ENCODE results near the gene BLOC1S6. TPM values are rescaled to one million over a fixed set of nuclear protein-coding genes. Genes with fewer than 3 reads are reported as not detected.

BLOC1S6 gene
- total RNA-seq (2022) = 27.7 and 35.0 TPM in 2 replicates
- Bru-seq, nascent RNA = percentile 87 among the genes with signal in this experiment
- percentile 98 among the genes with signal in this experiment for BruChase-seq, experiment 1, labeled RNA remaining after a 6-hour chase
- percentile 97 among the genes with signal in this experiment for BruChase-seq, experiment 2, labeled RNA remaining after a 2-hour chase
- long read RNA-seq, full-length matches to known transcripts = 22 of 28 reads
- long read RNA-seq, partial matches to known transcripts = 2 of 28 reads
- long read RNA-seq, other reads (novel, unspliced or antisense) = 4 of 28 reads

GRCh38 chr15:45587095-45587862 is at the start of gene BLOC1S6:
TSS of gene BLOC1S6 (plus strand) at chr15:45587379. CDS start at chr15:45587444, 65 bp downstream.
- no TSS peak for BruUV-seq (replicated peaks)
- CTCF ChIA-PET = interaction anchor here (1.3 to 2.1 kb wide), 2 partner anchors 24 to 66 kb away, joined by 3 to 5 read pairs; no protein-coding TSS in a partner anchor
- Mint-ChIP-seq H3K27me3 (ENCODE audit: unreplicated experiment) (no peaks in the 10 kb centered on the region), H3K9me3 (ENCODE audit: low read depth, unreplicated experiment) (no peaks in the 10 kb centered on the region), H3K27ac (ENCODE audit: unreplicated experiment) (peak within 1 kb of the TSS; percentile 99), H3K4me1 (ENCODE audit: low read depth, unreplicated experiment) (peaks cover 18% of the 10 kb centered on the region), H3K36me3 (ENCODE audit: insufficient read depth, unreplicated experiment) (peaks cover 25% of the 10 kb centered on the region), H3K4me3 (ENCODE audit: low read depth, unreplicated experiment) (peak within 1 kb of the TSS; percentile 78)
- peak; percentile 88 for DNase-seq
- no peak for TF ChIP-seq CTCF (IDR thresholded peaks at IDR 0.05; ENCODE audit: unreplicated experiment)
- intact Hi-C loops (cut with micrococcal nuclease; ENCODE audit: unreplicated experiment) = loop anchor here (5.0 kb wide), 2 partner anchors 50 to 65 kb away; partner anchors contain the start of gene SLC30A4

GRCh38 chr15:45539680-45540079 is 47.5 kb upstream of the BLOC1S6 start:
- Mint-ChIP-seq H3K27me3 (ENCODE audit: unreplicated experiment) (no peaks in the 10 kb centered on the region), H3K27ac (ENCODE audit: unreplicated experiment) (no peak overlapping the region), H3K4me3 (ENCODE audit: low read depth, unreplicated experiment) (no peak overlapping the region), H3K4me1 (ENCODE audit: low read depth, unreplicated experiment) (peaks cover 11% of the 10 kb centered on the region), H3K9me3 (ENCODE audit: low read depth, unreplicated experiment) (no peaks in the 10 kb centered on the region), H3K36me3 (ENCODE audit: insufficient read depth, unreplicated experiment) (no peaks in the 10 kb centered on the region)
- CTCF ChIA-PET = no interaction called here
- no peak for DNase-seq
- intact Hi-C loops (cut with micrococcal nuclease; ENCODE audit: unreplicated experiment) = loop anchor here (5.0 kb wide), 1 partner anchor 48 kb away; the partner anchor contains the start of gene BLOC1S6
- no TSS peak for BruUV-seq (replicated peaks)
- TF ChIP-seq CTCF (IDR thresholded peaks at IDR 0.05; ENCODE audit: unreplicated experiment) = no peak

GRCh38 chr15:45540531-45540930 is 46.6 kb upstream of the BLOC1S6 start:
- TF ChIP-seq CTCF (IDR thresholded peaks at IDR 0.05; ENCODE audit: unreplicated experiment) = no peak
- no peaks in the 10 kb centered on the region for H3K27me3 Mint-ChIP-seq (ENCODE audit: unreplicated experiment)
- intact Hi-C loops (cut with micrococcal nuclease; ENCODE audit: unreplicated experiment) = no loop called here
- CTCF ChIA-PET = no interaction called here
- H3K9me3 Mint-ChIP-seq (ENCODE audit: low read depth, unreplicated experiment) = no peaks in the 10 kb centered on the region
- H3K4me1 Mint-ChIP-seq (ENCODE audit: low read depth, unreplicated experiment) = peaks cover 5% of the 10 kb centered on the region
- H3K27ac Mint-ChIP-seq (ENCODE audit: unreplicated experiment) = no peak overlapping the region
- no peak for DNase-seq
- BruUV-seq (replicated peaks) = no TSS peak
- no peak overlapping the region for H3K4me3 Mint-ChIP-seq (ENCODE audit: low read depth, unreplicated experiment)
- no peaks in the 10 kb centered on the region for H3K36me3 Mint-ChIP-seq (ENCODE audit: insufficient read depth, unreplicated experiment)

- no TSS peak for BruUV-seq (replicated peaks)
- H3K9me3 Mint-ChIP-seq (ENCODE audit: low read depth, unreplicated experiment) = no peaks in the 10 kb centered on the region
- DNase-seq = no peak
- H3K36me3 Mint-ChIP-seq (ENCODE audit: insufficient read depth, unreplicated experiment) = no peaks in the 10 kb centered on the region
- no peaks in the 10 kb centered on the region for H3K27me3 Mint-ChIP-seq (ENCODE audit: unreplicated experiment)
- TF ChIP-seq CTCF (IDR thresholded peaks at IDR 0.05; ENCODE audit: unreplicated experiment) = no peak
- intact Hi-C loops (cut with micrococcal nuclease; ENCODE audit: unreplicated experiment) = no loop called here
- no peaks in the 10 kb centered on the region for H3K4me1 Mint-ChIP-seq (ENCODE audit: low read depth, unreplicated experiment)
- CTCF ChIA-PET = no interaction called here
- no peak overlapping the region for H3K27ac Mint-ChIP-seq (ENCODE audit: unreplicated experiment)
- no peak overlapping the region for H3K4me3 Mint-ChIP-seq (ENCODE audit: low read depth, unreplicated experiment)
Observed at GRCh38 chr15:45543051-45543450, 44.1 kb upstream of the BLOC1S6 start.

Data from Calu3 (cell line).